NCI-H69 (cell line): ENCODE data around the gene XPNPEP2.

ENCODE experiments used
- DNase-seq: peaks from one replicate; lab custom pipeline; 2025; lab: John Stamatoyannopoulos, UW

XPNPEP2 gene

GRCh38 chrX:129749069-129749468 is 10.3 kb downstream of the XPNPEP2 start:
- DNase-seq, result no peak

- no peak for DNase-seq
Measured at GRCh38 chrX:129750971-129751370, 12.2 kb downstream of the XPNPEP2 start.

GRCh38 chrX:129754056-129755024 is 15.6 kb downstream of the XPNPEP2 start:
- DNase-seq, result no peak

GRCh38 chrX:129755779-129756650 is 17.2 kb downstream of the XPNPEP2 start:
- DNase-seq, result peak; percentile 13

GRCh38 chrX:129759576-129760061 is 20.8 kb downstream of the XPNPEP2 start:
- DNase-seq, result no peak

GRCh38 chrX:129760155-129760554 is 21.4 kb downstream of the XPNPEP2 start:
- DNase-seq, result no peak

GRCh38 chrX:129760981-129761380 is 22.2 kb downstream of the XPNPEP2 start:
- no peak for DNase-seq

- DNase-seq, result no peak
Measured at GRCh38 chrX:129761596-129761995, 22.8 kb downstream of the XPNPEP2 start.

- no peak for DNase-seq
Measured at GRCh38 chrX:129762448-129762847, 23.7 kb downstream of the XPNPEP2 start.

GRCh38 chrX:129763666-129764065 is 24.9 kb downstream of the XPNPEP2 start:
- no peak for DNase-seq

- no peak for DNase-seq
Measured at GRCh38 chrX:129768186-129768585, 29.4 kb downstream of the XPNPEP2 start.

GRCh38 chrX:129768586-129769466 is 30.0 kb downstream of the XPNPEP2 start:
- DNase-seq, result no peak

- no peak for DNase-seq
Measured at GRCh38 chrX:129769467-129770154, 30.8 kb downstream of the XPNPEP2 start.

GRCh38 chrX:129771266-129771995 is 32.7 kb downstream of the XPNPEP2 start:
- DNase-seq, result no peak

- no peak for DNase-seq
Measured at GRCh38 chrX:129772796-129773431, 34.1 kb downstream of the XPNPEP2 start.

GRCh38 chrX:129773649-129774458 is 35.1 kb downstream of the XPNPEP2 start:
- no peak for DNase-seq

- no peak for DNase-seq
Measured at GRCh38 chrX:129777218-129778030, 38.6 kb downstream of the XPNPEP2 start.

- no peak for DNase-seq
Measured at GRCh38 chrX:129779086-129779672, 40.4 kb downstream of the XPNPEP2 start.
